GM18909 (cell line): ENCODE data around the gene RAC2.

ENCODE experiments used
- ATAC-seq: cut with Tn5 transposase; IDR thresholded peaks from one replicate; pipeline ENCODE4 v1.9.1; 2021; ENCODE audit warnings: mild to moderate bottlenecking; ENCODE audit not compliant: unreplicated experiment, poor library complexity

RAC2 gene

GRCh38 chr22:37244114-37244921, at the start of gene RAC2:
Gene RAC2, minus strand, starts transcription at chr22:37244269. Its CDS starts 121 bp downstream, at chr22:37244148.
- peak; percentile 49 for ATAC-seq

GRCh38 chr22:37293172-37293571, 49.1 kb upstream of the RAC2 start:
- ATAC-seq, result no peak

- no peak for ATAC-seq
Measured at GRCh38 chr22:37292641-37293040, 48.6 kb upstream of the RAC2 start.

- ATAC-seq, result no peak
Measured at GRCh38 chr22:37291559-37292298, 47.7 kb upstream of the RAC2 start.

- ATAC-seq, result no peak
Measured at GRCh38 chr22:37290737-37291136, 46.7 kb upstream of the RAC2 start.

- ATAC-seq, result no peak
Measured at GRCh38 chr22:37289156-37289735, 45.2 kb upstream of the RAC2 start.

- ATAC-seq, result no peak
Measured at GRCh38 chr22:37288521-37288920, 44.5 kb upstream of the RAC2 start.

GRCh38 chr22:37287550-37287951, 43.5 kb upstream of the RAC2 start:
- no peak for ATAC-seq

GRCh38 chr22:37285937-37286336, 41.9 kb upstream of the RAC2 start:
- no peak for ATAC-seq

- no peak for ATAC-seq
Measured at GRCh38 chr22:37284805-37285355, 40.8 kb upstream of the RAC2 start.

GRCh38 chr22:37284126-37284804, 40.2 kb upstream of the RAC2 start:
- no peak for ATAC-seq

- ATAC-seq, result no peak
Measured at GRCh38 chr22:37283393-37283937, 39.4 kb upstream of the RAC2 start.

- no peak for ATAC-seq
Measured at GRCh38 chr22:37282385-37282677, 38.3 kb upstream of the RAC2 start, which contains the start of gene CYTH4. Gene CYTH4, plus strand, starts transcription at chr22:37282508. Its CDS starts 62 bp downstream, at chr22:37282570.

- ATAC-seq, result no peak
Measured at GRCh38 chr22:37281646-37282384, 37.7 kb upstream of the RAC2 start.

GRCh38 chr22:37281195-37281594, 37.1 kb upstream of the RAC2 start:
- no peak for ATAC-seq

- ATAC-seq, result no peak
Measured at GRCh38 chr22:37280718-37281117, 36.6 kb upstream of the RAC2 start.

GRCh38 chr22:37279331-37280181, 35.5 kb upstream of the RAC2 start:
- ATAC-seq, result no peak

GRCh38 chr22:37278261-37278660, 34.2 kb upstream of the RAC2 start:
- no peak for ATAC-seq

GRCh38 chr22:37277384-37277783, 33.3 kb upstream of the RAC2 start:
- no peak for ATAC-seq
